Pulmonary artery endothelial cell (primary cell): ENCODE results near the gene FBF1. TPM values are rescaled to one million over a fixed set of nuclear protein-coding genes. Genes with fewer than 3 reads are reported as not detected.

Source experiments
- total RNA-seq: library from RNA; depleted of rRNA; stranded (reverse); fragments of >200 nt; gene quantifications from 2 replicates; pipeline ENCODE4 v1.2.3, GENCODE V29; 2014

The FBF1 gene
- total RNA-seq, 1 donor from 2014 or later: 6.9 TPM

Other genes starting within 250 kb of the FBF1 start
- gene ITGB4, start 219.6 kb downstream of the FBF1 start, total RNA-seq: 6.9 and 14.2 TPM in 2 replicates
- gene GALK1, start 175.8 kb downstream of the FBF1 start, total RNA-seq: 93.3 and 120 TPM in 2 replicates
- 7.6 and 10.2 TPM in 2 replicates for gene UNK, start 156.2 kb downstream of the FBF1 start, total RNA-seq
- 7.3 and 7.6 TPM in 2 replicates for gene UNC13D, start 96.6 kb downstream of the FBF1 start, total RNA-seq
- 21.0 and 28.5 TPM in 2 replicates for gene WBP2, start 85.7 kb downstream of the FBF1 start, total RNA-seq
- 30.6 and 56.0 TPM in 2 replicates for gene TRIM47, start 62.5 kb downstream of the FBF1 start, total RNA-seq
- gene TRIM65, start 44.1 kb downstream of the FBF1 start, total RNA-seq: 32.2 and 32.6 TPM in 2 replicates
- 31.9 and 38.7 TPM in 2 replicates for gene MRPL38, start 36.2 kb downstream of the FBF1 start, total RNA-seq
- gene ACOX1, start 38.1 kb upstream of the FBF1 start, total RNA-seq: 65.8 and 75.8 TPM in 2 replicates
- gene TEN1, start 38.2 kb upstream of the FBF1 start, total RNA-seq: 16.3 and 25.8 TPM in 2 replicates
- gene CDK3, start 59.8 kb upstream of the FBF1 start, total RNA-seq: 1.1 and 1.2 TPM in 2 replicates
- not detected in 2 replicates for gene EVPL, start 86.3 kb upstream of the FBF1 start, total RNA-seq
- 35.2 and 44.1 TPM in 2 replicates for gene SRP68, start 131.5 kb upstream of the FBF1 start, total RNA-seq
- 0.07 TPM in 1 of 2 replicates, not detected in the other for gene GALR2, start 133.7 kb upstream of the FBF1 start, total RNA-seq
- gene ZACN, start 138.1 kb upstream of the FBF1 start, total RNA-seq: not detected in 2 replicates
- gene EXOC7, start 162.7 kb upstream of the FBF1 start, total RNA-seq: 82.1 and 89.1 TPM in 2 replicates
- gene FOXJ1, start 200.2 kb upstream of the FBF1 start, total RNA-seq: not detected in 2 replicates